Lower leg skin (tissue), 3 donors: Measurements from ENCODE around the gene C12orf43.

Experiments
- CTCF ChIP-seq, 3 donors: fragments of 450-650 bp; IDR thresholded peaks; one replicate each; pipeline ENCODE4 v1.5.1; 2016; ENCODE audit warnings: antibody characterized with exemption in 3 of 3, mild to moderate bottlenecking in 3 of 3, moderate library complexity in 2 of 3
- POLR2A ChIP-seq, 2 donors: fragments of 450-650 bp; IDR thresholded peaks; one replicate each; pipeline ENCODE4 v1.6.1; 2016 to 2017; ENCODE audit warnings: antibody characterized with exemption in 2 of 2, mild to moderate bottlenecking in 1 of 2, moderate library complexity in 1 of 2

- no peak for TF ChIP-seq CTCF (IDR thresholded peaks at IDR 0.05)
- no peak for TF ChIP-seq POLR2A (IDR thresholded peaks at IDR 0.05)
Observed at GRCh38 chr12:121034616-121035305, 18.5 kb upstream of the C12orf43 start.
